AG10803 (cell line): ENCODE results near the gene NMUR2.

ENCODE experiments used
- DNase-seq: peaks from one replicate; pipeline ENCODE4 v3.0.0; 2010; ENCODE audit warnings: low read depth
- H3K4me3 ChIP-seq: 2 replicates; pipeline ENCODE4 v1.5.1; 2011; ENCODE audit warnings: mild to moderate bottlenecking, low read length, control low read depth
- CTCF ChIP-seq: conservative IDR thresholded peaks from 2 replicates; pipeline ENCODE4 v1.5.1; 2011; ENCODE audit warnings: mild to moderate bottlenecking, low read length, control low read depth, inconsistent platforms

The NMUR2 gene

DNA sequence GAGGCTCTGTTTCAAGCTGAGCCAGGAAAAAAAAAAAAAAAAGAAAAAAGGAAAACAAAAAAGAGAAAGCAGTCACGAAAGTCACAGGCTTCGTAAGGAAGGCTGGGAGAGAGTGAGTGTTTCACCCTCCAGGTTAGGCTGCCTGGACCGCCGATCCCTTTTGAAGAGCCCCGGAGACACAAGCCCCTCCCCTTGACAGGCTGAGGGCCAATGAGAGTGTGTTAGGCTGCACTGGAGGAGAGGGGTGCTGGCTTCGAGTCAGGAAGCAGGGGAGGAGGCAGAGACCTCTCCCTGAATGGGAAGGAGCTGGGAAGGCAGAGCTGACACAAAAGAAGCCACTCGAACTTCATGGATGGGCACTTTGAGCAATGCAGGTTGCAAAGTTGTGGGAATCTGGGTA, at the start of gene NMUR2:
NMUR2 (minus strand) TSS at position 135 of the 400 bp plus-strand sequence. CDS start 166 bp downstream, outside the sequence.
- DNase-seq = no peak
- H3K4me3 ChIP-seq = no peak within 1 kb of the TSS
- no peak for TF ChIP-seq CTCF

DNA sequence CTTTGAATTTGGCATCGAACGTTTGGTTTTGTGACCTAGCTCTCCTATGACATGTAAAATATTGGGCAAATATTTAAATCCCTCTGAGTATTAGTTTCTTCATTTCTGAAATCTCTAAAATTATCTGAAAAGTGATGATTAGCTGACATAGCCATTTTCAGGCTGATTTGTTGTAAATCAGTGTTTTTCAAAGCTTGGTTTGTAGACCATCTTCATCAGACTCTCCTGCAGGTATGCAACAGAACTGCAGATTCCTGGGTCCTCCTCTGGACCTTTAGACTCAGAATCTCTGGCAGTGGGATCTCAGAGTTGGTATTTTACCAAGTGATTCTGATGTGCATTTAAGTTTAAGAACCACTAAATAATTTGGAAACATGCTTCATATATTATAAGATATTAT, 38.9 kb upstream of the NMUR2 start:
- no peak overlapping the region for H3K4me3 ChIP-seq
- no peak for TF ChIP-seq CTCF
- no peak for DNase-seq

- H3K4me3 ChIP-seq = no peak overlapping the region
- DNase-seq = no peak
- no peak for TF ChIP-seq CTCF
Observed at GRCh38 chr5:152439791-152440190, 34.7 kb upstream of the NMUR2 start.

DNA sequence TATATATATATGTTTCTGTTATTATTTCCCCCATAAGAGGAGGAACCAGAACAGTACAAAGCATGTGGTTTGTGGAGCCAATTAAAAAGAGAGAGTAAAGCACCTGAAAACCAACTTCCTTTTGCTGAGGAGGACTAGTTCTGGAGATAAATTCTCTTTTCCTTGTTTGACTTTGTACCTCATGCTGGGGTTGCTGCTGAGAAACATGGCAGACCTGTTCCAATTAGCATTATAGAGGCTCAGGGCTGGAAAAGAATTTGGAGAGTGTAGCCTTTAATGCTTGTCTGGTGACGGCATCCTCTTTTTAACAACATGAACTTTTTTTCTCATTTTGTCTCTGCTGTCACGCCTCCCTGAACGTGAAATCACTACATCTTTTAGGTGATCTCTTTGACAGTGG, 32.8 kb upstream of the NMUR2 start:
- no peak for DNase-seq
- H3K4me3 ChIP-seq = no peak overlapping the region
- TF ChIP-seq CTCF = no peak

DNA sequence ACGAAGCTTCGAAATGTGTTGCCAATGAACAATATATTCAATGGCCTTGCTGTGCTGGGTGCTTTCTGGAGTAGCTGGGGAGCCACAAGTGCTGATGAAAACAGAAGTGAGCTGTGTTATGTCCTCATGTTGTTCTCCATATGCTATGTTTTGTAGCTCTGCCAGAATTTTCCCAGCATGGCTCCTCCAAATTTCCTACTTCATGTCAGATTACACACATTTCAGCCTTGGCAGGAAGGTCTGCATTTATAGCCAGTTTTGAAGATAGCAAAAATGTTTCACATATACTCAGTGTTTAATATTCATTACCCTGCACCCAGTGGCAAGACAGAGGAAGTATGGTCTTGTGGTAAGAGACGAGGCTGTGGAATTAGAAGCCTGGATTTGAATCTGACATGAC, 22.6 kb upstream of the NMUR2 start:
- no peak overlapping the region for H3K4me3 ChIP-seq
- DNase-seq = no peak
- TF ChIP-seq CTCF = no peak

GRCh38 chr5:152425083-152425482, 20.0 kb upstream of the NMUR2 start:
- no peak for DNase-seq
- no peak overlapping the region for H3K4me3 ChIP-seq
- no peak for TF ChIP-seq CTCF

DNA sequence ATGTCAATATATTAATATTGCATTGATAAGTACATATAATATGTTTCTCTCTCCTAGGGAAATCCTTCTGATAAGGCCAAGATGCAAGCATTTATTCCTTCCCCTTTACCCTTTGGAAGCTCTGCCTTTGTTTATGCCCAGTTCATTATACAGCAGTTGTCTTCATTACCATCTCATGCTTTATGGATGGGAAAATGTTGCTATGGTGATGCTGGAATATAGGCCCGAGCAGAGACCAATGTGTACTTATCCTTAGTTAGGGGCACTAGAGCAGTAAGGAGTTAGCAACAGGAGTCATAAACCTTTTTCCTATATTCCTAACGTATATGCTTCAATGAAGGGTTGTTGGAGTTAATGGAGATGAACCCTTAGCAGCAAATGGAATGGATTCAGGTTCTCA, 19.4 kb upstream of the NMUR2 start:
- no peak for DNase-seq

More for the DNA sequence above, 19.4 kb upstream of the NMUR2 start:
- no peak overlapping the region for H3K4me3 ChIP-seq
- TF ChIP-seq CTCF = no peak
